ENCODE results near the gene DHRS2.
"Not testable (repeated sequence)": the region's sequence is repeated elsewhere in the genome, so short reads cannot be mapped to it uniquely, and the experiment has no call there.

DHRS2 gene

DNA sequence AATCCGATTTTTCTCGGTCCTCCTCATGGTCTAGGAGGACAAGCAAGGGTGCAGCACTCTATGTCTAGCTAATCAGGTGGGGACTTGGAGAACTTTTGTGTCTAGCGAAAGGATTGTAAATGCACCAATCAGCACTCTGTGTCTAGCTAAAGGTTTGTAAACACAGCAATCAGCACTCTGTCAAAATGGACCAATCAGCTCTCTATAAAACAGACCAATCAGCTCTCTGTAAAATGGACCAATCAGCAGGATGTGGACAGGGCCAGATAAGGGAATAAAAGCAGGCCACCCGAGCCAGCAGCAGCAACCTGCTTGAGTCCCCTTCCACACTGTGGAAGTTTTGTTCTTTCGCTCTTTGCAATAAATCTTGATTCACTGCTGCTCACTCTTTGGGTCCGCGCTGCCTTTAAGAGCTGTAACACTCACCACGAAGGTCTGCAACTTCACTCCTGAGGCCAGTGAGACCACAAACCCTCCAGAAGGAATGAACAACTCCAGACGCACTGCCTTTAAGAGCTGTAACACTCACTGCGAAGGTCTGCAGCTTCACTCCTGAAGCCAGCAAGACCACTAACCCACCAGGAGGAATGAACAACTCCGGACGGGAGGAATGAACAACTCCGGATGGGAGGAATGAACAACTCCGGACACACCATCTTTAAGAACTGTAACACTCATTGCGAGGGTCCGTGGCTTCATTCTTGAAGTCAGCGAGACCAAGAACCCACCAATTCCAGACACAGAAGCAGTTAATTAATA lies 1.7 kb downstream of the DHRS2 start:
- ATAC-seq (ENCODE audit: insufficient read depth, low read depth); H3K4me3 ChIP-seq (ENCODE audit: low read depth in 1 of 2, low read length in 2 of 2); H3K9me3 ChIP-seq (ENCODE audit: insufficient read depth, low read length, severe bottlenecking); H3K79me2 ChIP-seq (ENCODE audit: insufficient read depth, low read length); H3K9ac ChIP-seq (ENCODE audit: low read depth, low read length); H3K36me3 ChIP-seq (ENCODE audit: insufficient read depth, low read length); H3K4me1 ChIP-seq (ENCODE audit: insufficient read depth, low read length); H3K27ac ChIP-seq (ENCODE audit: low read length); H3K27me3 ChIP-seq (ENCODE audit: insufficient read depth, low read length, poor library complexity); H3K4me2 ChIP-seq (ENCODE audit: insufficient read depth, low read length); H4K20me1 ChIP-seq (ENCODE audit: insufficient read depth, low read length); H2AFZ ChIP-seq (ENCODE audit: low read depth, low read length); DNase-seq: not testable (repeated sequence)

DNA sequence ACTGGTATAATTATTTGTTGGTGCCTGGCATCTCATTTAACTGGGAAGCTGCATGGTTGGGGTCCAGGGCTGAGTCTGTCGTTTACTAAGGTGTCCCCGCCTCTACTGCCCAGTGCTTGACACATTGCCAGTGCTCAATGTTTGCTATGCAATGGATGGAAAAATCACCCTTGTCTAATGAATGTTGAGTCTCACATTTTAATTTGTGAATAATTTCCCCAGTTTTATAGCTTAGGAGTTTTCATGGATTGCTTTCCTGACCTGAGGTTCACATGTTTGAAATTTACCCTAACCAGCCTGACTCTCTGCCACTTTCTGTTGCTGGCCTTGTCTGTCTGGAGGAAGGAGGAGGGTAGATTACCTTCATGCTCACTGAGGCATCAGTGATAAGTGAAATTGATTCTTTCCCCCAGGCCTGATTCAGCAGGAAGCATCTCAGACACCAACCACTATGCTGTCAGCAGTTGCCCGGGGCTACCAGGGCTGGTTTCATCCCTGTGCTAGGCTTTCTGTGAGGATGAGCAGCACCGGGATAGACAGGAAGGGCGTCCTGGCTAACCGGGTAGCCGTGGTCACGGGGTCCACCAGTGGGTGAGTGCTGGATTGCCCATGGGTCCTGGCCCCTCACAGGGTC lies 2.4 kb downstream of the DHRS2 start:
- Histone ChIP-seq H3K27ac (ENCODE audit: low read length) (no peak overlapping the region), H3K79me2 (ENCODE audit: insufficient read depth, low read length) (no peaks in the 10 kb centered on the region), H4K20me1 (ENCODE audit: insufficient read depth, low read length) (no peaks in the 10 kb centered on the region), H3K4me3 (ENCODE audit: low read depth in 1 of 2, low read length in 2 of 2) (no peak overlapping the region), H2AFZ (ENCODE audit: low read depth, low read length) (no peak overlapping the region), H3K27me3 (ENCODE audit: insufficient read depth, low read length, poor library complexity) (no peaks in the 10 kb centered on the region), H3K4me1 (ENCODE audit: insufficient read depth, low read length) (no peaks in the 10 kb centered on the region), H3K9me3 (ENCODE audit: insufficient read depth, low read length, severe bottlenecking) (no peaks in the 10 kb centered on the region), H3K36me3 (ENCODE audit: insufficient read depth, low read length) (no peaks in the 10 kb centered on the region), H3K4me2 (ENCODE audit: insufficient read depth, low read length) (no peak overlapping the region), H3K9ac (ENCODE audit: low read depth, low read length) (no peak overlapping the region)
- DNase-seq: no peak
- TF ChIP-seq, protein P1, sequence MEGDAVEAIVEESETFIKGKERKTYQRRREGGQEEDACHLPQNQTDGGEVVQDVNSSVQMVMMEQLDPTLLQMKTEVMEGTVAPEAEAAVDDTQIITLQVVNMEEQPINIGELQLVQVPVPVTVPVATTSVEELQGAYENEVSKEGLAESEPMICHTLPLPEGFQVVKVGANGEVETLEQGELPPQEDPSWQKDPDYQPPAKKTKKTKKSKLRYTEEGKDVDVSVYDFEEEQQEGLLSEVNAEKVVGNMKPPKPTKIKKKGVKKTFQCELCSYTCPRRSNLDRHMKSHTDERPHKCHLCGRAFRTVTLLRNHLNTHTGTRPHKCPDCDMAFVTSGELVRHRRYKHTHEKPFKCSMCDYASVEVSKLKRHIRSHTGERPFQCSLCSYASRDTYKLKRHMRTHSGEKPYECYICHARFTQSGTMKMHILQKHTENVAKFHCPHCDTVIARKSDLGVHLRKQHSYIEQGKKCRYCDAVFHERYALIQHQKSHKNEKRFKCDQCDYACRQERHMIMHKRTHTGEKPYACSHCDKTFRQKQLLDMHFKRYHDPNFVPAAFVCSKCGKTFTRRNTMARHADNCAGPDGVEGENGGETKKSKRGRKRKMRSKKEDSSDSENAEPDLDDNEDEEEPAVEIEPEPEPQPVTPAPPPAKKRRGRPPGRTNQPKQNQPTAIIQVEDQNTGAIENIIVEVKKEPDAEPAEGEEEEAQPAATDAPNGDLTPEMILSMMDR (IDR thresholded peaks at IDR 0.05; ENCODE audit: borderline replicate concordance, extremely low read depth, low read length, poor library complexity, severe bottlenecking): no peak
- TF ChIP-seq EZH2 (IDR thresholded peaks at IDR 0.05; ENCODE audit: borderline replicate concordance, low read depth, low read length, severe bottlenecking): no peak
- ATAC-seq (ENCODE audit: insufficient read depth, low read depth): no peak

DNA sequence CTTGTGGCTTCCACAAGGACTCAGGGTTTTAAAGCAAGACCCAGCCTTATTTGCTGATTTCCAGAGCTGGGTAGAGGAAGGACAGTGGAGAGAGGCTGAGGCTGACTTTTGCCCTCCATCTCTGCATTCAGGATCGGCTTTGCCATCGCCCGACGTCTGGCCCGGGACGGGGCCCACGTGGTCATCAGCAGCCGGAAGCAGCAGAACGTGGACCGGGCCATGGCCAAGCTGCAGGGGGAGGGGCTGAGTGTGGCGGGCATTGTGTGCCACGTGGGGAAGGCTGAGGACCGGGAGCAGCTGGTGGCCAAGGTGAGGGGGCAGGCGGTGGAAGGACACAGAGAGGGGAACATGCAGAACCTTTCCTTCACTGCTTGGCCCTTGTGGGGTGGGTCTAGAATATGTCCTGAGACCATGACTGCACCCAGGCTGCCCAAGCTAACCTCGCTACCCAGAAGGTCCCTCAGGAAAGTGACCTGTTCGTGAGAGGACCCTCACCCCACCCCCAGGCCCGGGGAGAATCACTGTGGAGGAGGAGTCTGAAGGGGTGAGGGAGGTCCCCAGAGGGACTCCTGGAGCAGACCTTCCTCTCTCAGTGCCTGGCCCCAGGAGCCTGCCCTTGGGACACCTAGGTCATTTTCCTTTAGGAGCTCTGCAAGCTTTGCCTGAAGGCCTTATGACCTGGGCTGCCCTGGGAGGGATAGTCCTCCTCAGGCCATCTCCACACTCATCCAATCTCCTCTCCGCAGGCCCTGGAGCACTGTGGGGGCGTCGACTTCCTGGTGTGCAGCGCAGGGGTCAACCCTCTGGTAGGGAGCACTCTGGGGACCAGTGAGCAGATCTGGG lies 3.1 kb downstream of the DHRS2 start:
- Histone ChIP-seq H3K79me2 (ENCODE audit: insufficient read depth, low read length) (no peaks in the 10 kb centered on the region), H3K36me3 (ENCODE audit: insufficient read depth, low read length) (no peaks in the 10 kb centered on the region), H4K20me1 (ENCODE audit: insufficient read depth, low read length) (no peaks in the 10 kb centered on the region), H3K9me3 (ENCODE audit: insufficient read depth, low read length, severe bottlenecking) (no peaks in the 10 kb centered on the region), H3K4me1 (ENCODE audit: insufficient read depth, low read length) (no peaks in the 10 kb centered on the region), H3K27ac (ENCODE audit: low read length) (no peak overlapping the region), H3K27me3 (ENCODE audit: insufficient read depth, low read length, poor library complexity) (no peaks in the 10 kb centered on the region), H3K4me2 (ENCODE audit: insufficient read depth, low read length) (no peak overlapping the region), H3K9ac (ENCODE audit: low read depth, low read length) (no peak overlapping the region), H3K4me3 (ENCODE audit: low read depth in 1 of 2, low read length in 2 of 2) (no peak overlapping the region), H2AFZ (ENCODE audit: low read depth, low read length) (no peak overlapping the region)
- TF ChIP-seq EZH2 (IDR thresholded peaks at IDR 0.05; ENCODE audit: borderline replicate concordance, low read depth, low read length, severe bottlenecking): no peak
- TF ChIP-seq, protein P1 (IDR thresholded peaks at IDR 0.05; ENCODE audit: borderline replicate concordance, extremely low read depth, low read length, poor library complexity, severe bottlenecking): no peak
- ATAC-seq (ENCODE audit: insufficient read depth, low read depth): no peak
- DNase-seq: no peak

All from DND-41 (cell line).